DLD1 (cell line): ENCODE data around the gene HNRNPA1.
"Not testable (repeated sequence)": the region's sequence is repeated elsewhere in the genome, so short reads cannot be mapped to it uniquely, and the experiment has no call there.

Experiments used
- in situ Hi-C: cut with HindIII; loops from 2 replicates; pipeline ENCODE4 v1.10.0; 2017; ENCODE audit warnings: low sequenced_read_pairs

HNRNPA1 gene

DNA sequence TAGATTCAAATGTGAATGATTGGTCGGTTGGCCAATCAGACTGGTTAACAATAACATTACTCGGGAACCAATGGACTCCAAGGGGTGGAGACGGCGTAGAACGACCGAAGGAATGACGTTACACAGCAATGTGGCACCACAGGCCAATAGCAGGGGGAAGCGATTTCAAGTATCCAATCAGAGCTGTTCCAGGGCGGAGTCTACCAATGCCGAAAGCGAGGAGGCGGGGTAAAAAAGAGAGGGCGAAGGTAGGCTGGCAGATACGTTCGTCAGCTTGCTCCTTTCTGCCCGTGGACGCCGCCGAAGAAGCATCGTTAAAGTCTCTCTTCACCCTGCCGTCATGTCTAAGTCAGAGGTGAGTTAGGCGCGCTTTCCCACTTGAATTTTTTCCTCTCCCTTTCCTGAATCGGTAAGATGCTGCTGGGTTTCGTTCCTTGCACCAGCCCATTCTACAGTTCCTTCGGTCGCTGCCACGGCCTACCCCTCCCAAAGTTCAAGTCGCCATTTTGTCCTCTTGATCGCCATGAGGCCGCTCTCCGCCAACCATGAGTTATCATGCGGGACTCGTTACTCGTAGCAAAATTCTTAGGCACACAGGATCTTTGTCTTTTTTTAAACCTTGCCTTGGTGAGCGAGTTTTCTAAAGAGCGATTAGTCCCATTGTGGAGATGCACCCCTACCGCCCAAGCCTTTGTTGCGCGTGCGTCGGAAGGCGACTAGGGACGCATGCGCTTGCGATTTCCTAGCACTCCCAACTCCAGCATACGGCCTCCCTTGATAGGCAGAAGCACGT, at the start of gene HNRNPA1:
HNRNPA1 (plus strand) TSS at position 259 of the 793 bp plus-strand sequence; CDS start at position 341, 82 bp downstream.
- in situ Hi-C loops: no loop called here

DNA sequence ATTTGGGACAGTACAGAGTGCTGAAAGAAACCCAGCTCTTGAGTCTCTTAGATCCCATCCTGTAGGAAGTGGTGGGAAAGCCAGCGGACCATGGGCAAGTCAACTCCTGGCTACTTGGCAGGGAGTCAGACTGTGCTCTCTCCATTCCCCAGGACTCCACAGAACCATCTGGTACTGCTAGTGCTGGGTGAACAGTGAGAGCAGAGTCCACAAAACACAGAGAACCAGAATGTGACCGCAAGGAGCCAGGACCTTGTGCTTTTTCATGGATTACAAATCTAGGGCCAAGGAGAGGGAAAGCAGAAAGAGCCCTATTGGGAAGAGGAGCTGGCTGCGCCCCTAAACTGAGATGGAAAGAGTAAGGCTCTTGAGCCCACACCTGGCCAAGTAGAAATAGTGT, 49.3 kb upstream of the HNRNPA1 start:
- in situ Hi-C loops: not testable (repeated sequence)

DNA sequence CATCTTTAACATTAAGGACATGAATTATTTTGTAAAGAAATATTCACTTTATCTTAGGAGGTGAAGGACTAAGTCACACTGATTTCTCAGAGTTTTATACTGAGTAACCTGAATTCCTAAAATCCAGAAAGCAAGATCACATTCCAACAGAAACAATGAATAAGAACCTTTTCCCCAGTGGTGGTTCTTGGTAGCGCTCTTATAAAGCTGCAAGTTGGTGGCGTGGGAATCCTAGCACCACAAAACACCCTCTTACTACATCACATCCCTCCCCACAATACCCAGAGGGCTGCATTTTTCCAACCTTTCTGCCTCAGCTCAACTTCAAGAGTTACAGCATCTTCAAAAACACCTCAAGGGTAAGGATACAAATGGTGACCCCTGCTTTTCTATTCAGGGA, 47.7 kb upstream of the HNRNPA1 start:
- in situ Hi-C loops: no loop called here

DNA sequence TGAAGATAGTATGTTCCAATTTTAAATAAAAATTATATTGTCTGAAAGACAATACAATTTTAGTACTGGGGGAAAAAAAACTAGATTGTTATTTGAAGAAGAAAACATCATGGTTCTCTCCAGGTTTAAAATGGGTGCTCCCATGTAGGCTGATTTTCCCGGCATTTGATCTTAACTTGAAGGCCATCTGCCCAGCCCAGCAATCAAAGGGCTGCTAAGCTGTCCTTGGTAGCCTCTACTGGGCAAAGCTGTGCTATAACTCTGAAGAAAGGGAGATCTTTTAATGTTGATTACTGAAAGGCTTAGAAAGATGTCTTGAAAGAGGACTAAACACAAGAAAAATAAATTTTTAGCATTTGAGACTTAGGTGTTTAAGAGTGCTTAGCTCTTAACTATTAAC, 42.0 kb upstream of the HNRNPA1 start:
- in situ Hi-C loops: no loop called here

DNA sequence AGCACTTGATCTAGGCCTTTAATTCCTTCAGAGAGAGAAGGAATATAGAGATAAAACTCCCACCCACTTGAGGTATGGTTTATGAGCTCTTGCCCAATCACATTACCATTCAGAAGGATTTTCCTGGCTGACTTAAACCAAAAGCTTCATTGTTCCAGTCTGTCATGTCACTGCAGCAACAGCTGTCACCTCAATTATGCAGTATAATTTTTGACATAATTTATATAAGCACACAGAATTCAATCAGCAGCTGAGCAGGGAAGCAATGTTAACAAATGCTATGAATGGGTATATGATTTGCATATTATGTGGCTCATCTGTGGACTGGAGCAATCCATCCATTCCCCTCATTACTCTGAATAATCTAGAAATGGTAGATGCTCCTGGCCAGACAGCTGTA, 40.9 kb upstream of the HNRNPA1 start:
- in situ Hi-C loops: no loop called here

DNA sequence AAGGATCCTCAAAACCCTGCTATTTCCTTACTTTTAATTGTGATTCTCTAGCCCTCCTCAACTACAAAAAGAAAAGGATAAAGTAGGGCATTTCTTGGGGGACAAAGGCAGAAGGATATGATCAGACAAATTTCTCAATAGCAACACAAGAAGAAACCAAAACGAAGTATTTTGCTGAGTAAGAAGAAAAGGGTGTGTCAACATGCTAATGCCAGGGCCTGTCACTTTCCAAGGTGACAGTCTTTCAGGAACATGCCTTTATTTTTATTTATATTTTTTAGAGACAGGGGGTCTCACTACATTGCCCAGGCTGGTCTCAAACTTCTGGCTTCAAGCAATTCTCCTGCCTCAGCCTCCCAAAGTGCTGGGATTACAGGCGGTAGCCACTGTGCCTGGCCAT, 40.4 kb upstream of the HNRNPA1 start:
- in situ Hi-C loops: no loop called here

DNA sequence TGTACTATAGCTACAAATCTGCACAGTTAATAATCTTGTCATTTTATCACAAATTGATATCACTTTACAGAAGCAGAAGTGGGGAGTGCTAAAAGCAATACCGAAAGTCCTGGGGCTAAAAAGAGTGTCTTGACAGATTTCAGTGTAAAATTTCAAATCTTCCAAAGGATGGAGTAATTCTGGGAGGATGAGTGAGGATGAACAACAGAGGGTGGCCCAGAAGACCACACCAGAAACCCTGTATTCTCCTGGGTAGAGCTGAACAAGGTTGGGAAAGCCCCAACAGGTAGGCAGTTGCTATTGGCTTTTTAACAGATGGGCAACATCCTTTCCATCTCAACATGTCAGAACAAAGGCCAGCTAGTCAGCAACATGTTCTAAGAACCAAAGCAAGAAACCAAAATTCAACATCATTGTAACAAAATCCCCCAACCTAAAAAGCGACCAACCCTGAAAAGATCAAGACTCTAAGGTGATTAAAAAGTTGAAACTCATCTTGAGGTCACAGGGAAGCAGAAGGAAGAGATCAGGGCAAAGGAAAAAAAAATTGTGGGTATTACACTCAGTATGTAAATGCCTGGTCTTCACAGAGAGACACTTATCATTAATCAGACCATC, 39.4 kb upstream of the HNRNPA1 start:
- in situ Hi-C loops: no loop called here

DNA sequence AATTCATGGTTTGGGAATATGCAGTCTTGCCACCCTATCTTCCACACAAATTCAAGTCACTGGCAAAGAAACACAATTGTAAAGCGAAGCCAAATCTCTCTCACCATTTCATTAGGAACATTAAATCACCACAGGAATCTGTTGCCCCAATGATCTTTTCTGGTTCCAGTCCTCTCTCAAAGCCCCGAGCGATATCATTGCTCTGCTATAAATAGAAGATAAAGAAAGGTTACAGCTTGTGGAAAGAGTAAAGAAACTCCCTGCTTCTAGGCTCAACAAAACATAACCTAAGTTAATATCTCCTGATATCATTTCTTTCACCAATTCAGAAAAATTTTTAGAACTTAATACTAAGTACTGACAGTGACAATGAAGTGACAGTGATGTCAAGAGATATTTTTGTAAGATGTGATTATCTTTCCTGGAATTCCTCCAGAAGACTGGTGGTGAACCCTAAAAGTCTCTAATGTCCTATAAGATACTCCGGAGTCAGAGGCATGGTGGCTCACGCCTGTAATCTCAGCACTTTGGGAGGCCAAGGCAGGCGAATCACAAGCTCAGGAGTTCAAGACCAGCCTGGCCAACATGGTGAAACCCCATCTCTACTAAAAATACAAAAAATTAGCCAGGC, 34.4 kb upstream of the HNRNPA1 start:
- in situ Hi-C loops: no loop called here

DNA sequence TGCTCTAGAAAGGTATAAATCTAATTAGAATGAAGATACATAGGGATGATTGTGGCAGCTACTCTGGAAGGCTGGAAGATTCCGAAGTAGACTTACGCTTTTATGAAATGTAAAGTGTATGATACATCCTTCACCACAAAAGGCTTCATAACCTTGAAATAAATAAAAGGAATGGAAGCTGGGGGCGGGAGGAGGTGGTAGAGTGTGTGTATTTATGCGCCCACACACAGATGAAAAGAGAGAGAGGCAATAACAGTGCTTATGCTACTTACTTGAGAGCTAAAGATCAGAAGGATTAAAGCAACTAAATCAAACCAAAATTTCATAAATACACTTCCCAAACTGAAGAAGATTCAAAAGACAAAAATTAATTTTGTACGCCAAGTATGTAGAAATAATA, 31.0 kb upstream of the HNRNPA1 start:
- in situ Hi-C loops: no loop called here

DNA sequence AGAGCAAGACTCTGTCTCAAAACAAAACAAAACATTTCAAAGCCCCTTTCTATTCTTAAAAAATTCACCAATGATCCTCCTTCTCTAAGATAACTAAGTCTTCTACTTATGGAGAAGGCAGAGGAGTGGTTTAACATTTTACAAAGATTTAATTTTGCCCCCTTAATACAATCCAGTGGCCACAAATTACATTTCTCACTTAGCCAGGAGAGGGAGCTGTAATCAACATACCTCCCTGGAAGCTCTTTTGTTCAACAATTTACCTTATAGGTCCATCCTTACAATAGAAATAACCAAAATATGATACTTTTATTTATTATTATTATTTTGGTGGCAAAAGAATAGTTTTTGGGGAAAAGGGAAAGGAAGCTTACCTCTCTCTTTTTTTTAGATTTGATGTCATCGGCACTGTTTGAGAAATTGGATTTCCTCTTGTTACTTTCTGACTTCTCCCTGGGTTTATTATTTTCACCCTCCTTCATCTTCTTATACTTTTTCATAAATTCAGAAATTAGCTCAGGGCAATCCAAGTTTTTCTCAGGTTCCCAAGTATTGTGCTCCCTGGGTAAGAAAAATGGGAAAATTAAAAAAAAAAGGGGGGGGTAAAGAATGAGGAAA, 28.8 kb upstream of the HNRNPA1 start:
- in situ Hi-C loops: no loop called here

DNA sequence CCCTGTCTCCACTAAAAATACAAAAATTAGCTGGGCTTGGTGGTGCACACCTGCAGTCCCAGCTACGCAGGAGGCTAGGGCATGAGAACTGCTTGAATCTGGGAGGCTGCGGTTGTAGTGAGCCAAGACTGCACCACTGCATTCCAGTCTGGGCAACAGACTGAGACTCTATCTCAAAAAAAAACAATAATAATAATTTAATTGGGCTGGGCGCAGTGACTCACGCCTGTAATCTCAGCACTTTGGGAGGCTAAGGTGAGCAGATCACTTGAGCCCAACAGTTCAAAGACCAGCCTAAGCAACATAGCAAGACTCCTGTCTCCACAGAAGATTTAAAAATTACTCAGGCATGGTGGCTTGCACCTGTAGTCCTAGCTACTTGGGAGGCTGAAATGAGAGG, 27.3 kb upstream of the HNRNPA1 start:
- in situ Hi-C loops: no loop called here

DNA sequence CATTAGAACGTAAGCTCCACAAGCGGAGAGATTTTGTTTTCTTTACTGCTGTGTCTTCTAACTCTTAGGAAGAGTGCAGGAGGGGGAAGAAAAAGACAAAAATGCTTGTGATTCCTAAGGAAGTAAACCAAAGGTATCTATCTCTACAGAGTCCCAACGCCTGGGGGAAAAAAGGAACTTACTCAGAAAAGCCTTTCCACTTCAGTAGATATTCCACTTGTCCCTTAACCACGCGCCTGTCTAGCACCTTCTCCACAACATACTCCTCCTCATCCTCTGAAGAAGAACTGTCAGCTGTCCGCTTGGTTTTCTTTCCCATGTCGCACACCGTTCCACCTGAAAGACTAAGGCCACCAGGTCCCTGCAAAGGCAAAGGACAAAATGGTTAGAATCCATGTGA, 23.2 kb upstream of the HNRNPA1 start:
- in situ Hi-C loops: no loop called here

DNA sequence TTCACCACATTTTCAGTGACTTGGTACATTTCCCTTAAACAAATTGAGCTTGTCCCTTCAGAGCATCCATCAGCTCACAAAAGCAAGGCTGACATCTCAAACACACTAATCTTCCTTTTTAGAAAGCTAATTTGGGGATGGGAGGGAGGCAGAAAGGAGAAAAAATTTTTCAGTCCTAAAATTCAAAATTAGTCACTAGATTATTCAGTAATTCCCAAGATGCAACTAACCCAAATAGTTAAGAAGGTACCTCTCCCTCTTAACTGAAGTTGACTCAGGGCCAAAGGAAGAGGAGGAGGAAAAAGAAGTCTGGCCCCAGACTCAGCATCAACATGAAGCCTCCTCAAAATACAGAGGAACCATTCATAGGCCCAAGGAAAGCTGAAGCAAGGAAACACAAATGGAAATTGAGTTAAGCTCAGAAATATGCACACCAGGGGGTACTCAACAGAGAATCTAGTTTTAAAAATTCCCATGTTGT, 22.3 kb upstream of the HNRNPA1 start:
- in situ Hi-C loops: no loop called here

DNA sequence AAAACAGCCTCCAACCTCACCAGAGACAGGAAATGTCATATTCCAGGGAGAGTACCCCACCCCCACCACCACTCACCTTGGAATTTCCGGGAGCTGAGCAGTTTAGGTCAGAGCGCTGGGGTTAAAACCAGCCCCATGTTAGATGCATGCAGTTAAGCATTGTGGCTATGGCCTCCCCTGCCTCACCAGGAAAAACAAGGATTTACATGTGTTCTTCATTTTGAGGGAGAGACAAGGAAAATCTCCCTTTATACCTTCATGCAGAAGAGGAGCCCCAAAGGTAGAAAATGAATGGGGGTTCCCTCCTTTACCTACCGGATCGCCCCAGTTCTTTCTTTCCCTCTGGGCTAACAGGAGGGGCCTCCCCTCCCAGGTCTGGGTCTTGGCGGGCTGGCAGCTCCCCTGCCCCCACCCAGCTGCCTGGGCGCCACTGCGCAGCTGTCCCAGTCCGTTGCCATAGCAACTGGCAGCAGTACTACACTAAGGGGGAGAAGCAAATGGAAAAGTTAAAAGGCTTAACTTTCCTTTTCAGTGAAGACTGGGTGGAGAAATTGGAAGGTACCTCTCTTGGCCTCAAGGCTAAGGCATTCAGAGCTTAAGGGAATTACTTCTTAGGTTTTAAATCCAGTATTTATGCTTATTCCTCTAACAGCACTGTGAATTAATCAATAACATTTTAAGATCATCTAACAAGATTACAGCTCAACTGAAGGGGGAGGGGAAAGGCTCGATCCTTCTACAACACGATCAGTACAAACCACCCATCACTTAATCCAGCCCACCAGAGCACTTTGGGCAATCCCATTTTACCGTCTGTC, 21.1 kb upstream of the HNRNPA1 start:
- in situ Hi-C loops: no loop called here

DNA sequence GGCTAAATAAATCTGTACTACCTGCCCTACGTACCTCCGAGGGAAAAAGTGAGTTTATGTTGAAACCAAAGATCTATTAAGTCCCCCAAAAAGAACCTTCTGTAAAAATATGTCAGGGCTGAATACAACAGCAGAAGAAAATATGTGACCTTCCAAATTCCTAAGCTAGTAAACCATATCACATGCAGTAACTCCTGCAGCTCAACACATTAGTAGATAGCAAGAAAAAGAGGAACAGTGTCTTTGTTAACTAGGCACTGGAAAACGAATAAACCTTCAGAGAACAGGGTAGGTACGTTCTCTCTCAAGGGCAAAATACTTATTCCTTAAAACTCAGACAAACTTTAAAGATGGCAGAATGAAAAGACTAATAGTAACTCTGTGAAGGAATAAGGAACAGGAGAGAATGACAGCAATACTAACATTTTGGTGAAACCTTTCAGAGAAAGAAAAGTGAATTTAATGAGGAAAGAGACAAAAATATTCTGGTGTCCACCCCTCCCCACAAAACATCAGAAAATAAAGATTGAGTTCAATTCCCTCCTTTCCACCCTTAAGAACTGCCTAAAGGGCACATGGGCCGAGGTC, 18.6 kb upstream of the HNRNPA1 start:
- in situ Hi-C loops: no loop called here

DNA sequence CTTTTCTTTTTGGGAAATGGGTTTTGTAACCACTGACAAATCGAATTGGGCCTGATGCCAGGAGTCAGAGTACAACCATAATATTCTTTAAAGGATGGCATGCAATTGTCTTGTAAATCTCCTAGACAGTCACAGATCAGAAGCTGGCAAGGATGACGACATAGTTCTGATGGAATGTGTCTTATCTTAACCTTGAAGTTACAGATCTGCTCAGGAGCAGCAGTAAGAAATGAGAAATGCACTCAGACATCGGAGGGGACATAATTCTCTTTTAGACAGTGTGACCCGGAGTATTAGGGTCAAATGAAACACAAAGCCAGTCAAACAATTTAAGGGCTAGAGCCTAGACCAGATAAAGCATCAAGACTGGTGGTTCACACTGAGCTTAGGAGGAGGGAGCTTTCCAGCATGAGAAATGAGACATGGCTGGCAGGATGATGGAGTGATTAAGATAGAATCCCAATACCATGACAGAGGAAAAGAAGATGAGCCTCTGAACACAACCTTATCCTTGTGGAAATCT, 18.1 kb upstream of the HNRNPA1 start:
- in situ Hi-C loops: no loop called here

DNA sequence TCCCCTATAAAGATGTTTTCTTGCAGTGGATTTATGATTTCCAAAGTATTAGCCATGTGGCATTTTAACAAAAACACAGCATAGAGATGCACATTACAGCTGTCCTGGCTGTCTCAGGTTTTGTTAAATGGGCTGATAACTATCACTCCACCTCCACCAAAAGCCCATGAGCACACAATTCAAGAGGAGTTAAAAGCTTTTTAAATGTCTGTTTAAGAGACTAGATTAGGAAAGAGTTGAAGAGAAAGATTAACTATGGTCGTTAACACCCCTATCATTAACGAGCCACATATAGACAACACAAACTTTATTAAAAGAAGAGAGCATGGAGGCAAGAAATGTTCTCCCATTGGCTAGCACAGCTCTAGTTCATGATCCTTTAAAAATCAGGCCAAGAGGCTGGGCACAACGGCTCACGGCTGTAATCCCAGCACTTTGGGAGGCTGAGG, 15.1 kb upstream of the HNRNPA1 start:
- in situ Hi-C loops: no loop called here

DNA sequence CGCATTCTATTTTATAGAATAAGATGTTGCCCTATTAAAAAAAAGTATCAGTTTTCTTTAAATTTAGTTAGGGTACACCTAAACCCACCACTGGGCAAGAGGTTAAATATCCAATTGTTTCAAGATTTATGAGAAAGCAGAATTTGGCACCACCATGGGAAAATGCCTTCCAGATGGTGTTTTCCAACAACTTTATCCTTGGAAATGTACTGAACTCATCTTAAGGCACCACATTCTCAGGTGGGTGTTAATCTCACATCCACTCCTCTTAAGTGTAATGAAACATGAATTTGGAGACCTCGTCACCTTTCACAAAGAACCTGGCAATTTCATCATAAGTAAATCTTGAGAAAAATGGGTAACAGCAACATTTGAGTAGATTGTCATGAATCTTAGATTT, 13.7 kb upstream of the HNRNPA1 start:
- in situ Hi-C loops: no loop called here

DNA sequence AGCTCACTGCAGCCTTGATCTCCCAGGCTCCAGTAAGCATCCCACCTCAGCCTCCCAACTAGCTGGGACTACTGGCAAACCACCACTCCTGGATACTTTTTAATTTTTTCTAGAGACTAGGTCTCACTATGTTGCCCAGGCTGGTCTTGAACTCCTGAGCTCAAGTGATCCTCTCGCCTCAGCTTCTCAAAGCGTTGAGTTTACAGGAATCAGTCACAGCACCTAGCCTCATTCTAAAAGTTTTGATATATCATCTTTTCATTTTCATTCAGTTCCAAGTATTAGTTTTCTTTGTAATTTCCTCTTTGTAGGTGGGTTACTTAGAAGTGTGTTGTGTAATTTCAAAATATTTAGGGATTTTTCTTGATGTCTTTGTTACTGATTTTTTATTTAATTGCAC, 10.2 kb upstream of the HNRNPA1 start:
- in situ Hi-C loops: no loop called here

DNA sequence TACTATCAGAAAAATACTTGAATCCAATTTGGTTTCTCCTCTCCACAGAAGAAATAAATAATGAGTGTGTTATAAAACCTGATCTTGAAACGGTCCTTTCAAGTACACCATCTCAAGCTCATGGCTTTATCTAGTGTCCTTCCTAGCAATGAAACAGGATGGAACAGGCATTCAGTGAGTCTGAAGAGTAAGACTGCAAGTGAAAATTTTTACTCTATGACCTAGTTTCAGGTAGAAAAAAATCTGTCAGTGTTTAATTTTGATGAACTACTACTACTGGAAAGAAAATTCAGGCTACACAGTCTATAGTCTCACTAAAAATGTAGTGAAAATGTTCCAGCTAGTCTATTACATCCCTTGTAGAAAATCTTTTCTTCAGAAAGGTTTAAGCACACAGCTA, 8.3 kb upstream of the HNRNPA1 start:
- in situ Hi-C loops: no loop called here
